DOHH2 (cell line): ENCODE measurements around the gene DEAF1.

Source experiments
- H3F3A ChIP-seq: fragments of 200-600 bp; sonication (generic), shearing (Covaris generic); 2 replicates; pipeline ENCODE4 v1.6.0; 2016; ENCODE audit warnings: antibody characterized with exemption, mild to moderate bottlenecking; ENCODE audit not compliant: control insufficient read depth, insufficient read depth
- H3K27ac ChIP-seq: fragments of 200-600 bp; sonication (generic); 2 replicates; pipeline ENCODE4 v1.5.1; 2014; ENCODE audit warnings: low read depth, mild to moderate bottlenecking, low read length, moderate library complexity
- H3K27me3 ChIP-seq: fragments of 200-600 bp; sonication (generic); 2 replicates; pipeline ENCODE4 v1.6.1; 2014; ENCODE audit warnings: mild to moderate bottlenecking, low read length, mixed read lengths; ENCODE audit not compliant: control insufficient read depth
- H3K36me3 ChIP-seq: fragments of 200-600 bp; sonication (generic); 2 replicates; pipeline ENCODE4 v1.6.1; 2014; ENCODE audit warnings: mild to moderate bottlenecking, low read length, moderate library complexity, mixed read lengths; ENCODE audit not compliant: control insufficient read depth
- H3K4me1 ChIP-seq: fragments of 200-600 bp; sonication (generic); 2 replicates; pipeline ENCODE4 v1.6.1; 2014; ENCODE audit warnings: mild to moderate bottlenecking, low read length, mixed read lengths; ENCODE audit not compliant: control insufficient read depth
- H3K4me2 ChIP-seq: fragments of 200-600 bp; sonication (generic); 2 replicates; pipeline ENCODE4 v1.6.0; 2014; ENCODE audit warnings: mild to moderate bottlenecking, low read length, moderate library complexity
- H3K4me3 ChIP-seq: fragments of 200-600 bp; sonication (generic); 2 replicates; pipeline ENCODE4 v1.5.1; 2014; ENCODE audit warnings: mild to moderate bottlenecking, low read length, mixed read lengths
- H3K79me2 ChIP-seq: fragments of 200-600 bp; sonication (generic); 2 replicates; pipeline ENCODE4 v1.6.1; 2014; ENCODE audit warnings: mild to moderate bottlenecking, low read length, mixed read lengths; ENCODE audit not compliant: control insufficient read depth
- H3K9me2 ChIP-seq: fragments of 200-600 bp; sonication (generic); replicated peaks from 2 replicates; pipeline ENCODE4 v1.6.1; 2014; ENCODE audit warnings: mild to moderate bottlenecking, low read length, mixed read lengths; ENCODE audit not compliant: control insufficient read depth
- H3K9me3 ChIP-seq: fragments of 200-600 bp; sonication (generic); 2 replicates; pipeline ENCODE4 v1.6.1; 2014; ENCODE audit warnings: antibody characterized with exemption, low read length, mixed read lengths; ENCODE audit not compliant: control insufficient read depth, insufficient read depth
- H4K20me1 ChIP-seq: fragments of 200-600 bp; sonication (generic); 2 replicates; pipeline ENCODE4 v1.6.0; 2014; ENCODE audit warnings: low read depth, mild to moderate bottlenecking, antibody characterized with exemption, low read length, moderate library complexity; ENCODE audit not compliant: control insufficient read depth, insufficient read depth
- CTCF ChIP-seq: fragments of 200-600 bp; sonication (generic); IDR thresholded peaks from one replicate; pipeline ENCODE4 v1.5.1; 2014; ENCODE audit warnings: antibody characterized with exemption, mild to moderate bottlenecking, low read depth, low read length; ENCODE audit not compliant: poor library complexity, severe bottlenecking
- EZH2phosphoT487 ChIP-seq: fragments of 200-600 bp; sonication (generic); IDR thresholded peaks from 2 replicates; pipeline ENCODE4 v1.6.1; 2017; ENCODE audit warnings: borderline replicate concordance, mild to moderate bottlenecking, antibody characterized with exemption, low read length, moderate library complexity, mixed read lengths

The DEAF1 gene

GRCh38 chr11:620201-620600, 74.8 kb downstream of the DEAF1 start:
- Histone ChIP-seq H3F3A (0 out of 2 replicates have a peak, but pooled peaks cover 3% of the 10 kb centered on the region), H4K20me1 (no peaks in the 10 kb centered on the region), H3K9me3 (no peaks in the 10 kb centered on the region), H3K36me3 (peaks cover 5% of the 10 kb centered on the region; the same call in 1 of the 2 replicates), H3K9me2 (no peaks in the 10 kb centered on the region), H3K4me2 (no peak overlapping the region), H3K27me3 (no peaks in the 10 kb centered on the region), H3K4me1 (peaks cover 11% of the 10 kb centered on the region), H3K27ac (no peak overlapping the region), H3K79me2 (peaks cover 6% of the 10 kb centered on the region; the same call in 1 of the 2 replicates), H3K4me3 (no peak overlapping the region)
- TF ChIP-seq CTCF (no peak), EZH2phosphoT487 (no peak)

- peaks cover 17% of the 10 kb centered on the region for H3K4me1 ChIP-seq
- H3K79me2 ChIP-seq = peaks cover 6% of the 10 kb centered on the region; the same call in 1 of the 2 replicates
- peaks cover 7% of the 10 kb centered on the region; the same call in 1 of the 2 replicates for H3K36me3 ChIP-seq
- no peaks in the 10 kb centered on the region for H3K9me2 ChIP-seq
- no peak overlapping the region for H3K27ac ChIP-seq
- H4K20me1 ChIP-seq = no peaks in the 10 kb centered on the region
- no peaks in the 10 kb centered on the region for H3K9me3 ChIP-seq
- no peaks in the 10 kb centered on the region for H3K27me3 ChIP-seq
- H3F3A ChIP-seq = 0 out of 2 replicates have a peak, but pooled peaks cover 3% of the 10 kb centered on the region
- TF ChIP-seq EZH2phosphoT487 = no peak
- no peak for TF ChIP-seq CTCF
- no peak overlapping the region for H3K4me2 ChIP-seq
- H3K4me3 ChIP-seq = no peak overlapping the region
These were observed 75.4 kb downstream of the DEAF1 start for GRCh38 chr11:619628-620050.

DNA sequence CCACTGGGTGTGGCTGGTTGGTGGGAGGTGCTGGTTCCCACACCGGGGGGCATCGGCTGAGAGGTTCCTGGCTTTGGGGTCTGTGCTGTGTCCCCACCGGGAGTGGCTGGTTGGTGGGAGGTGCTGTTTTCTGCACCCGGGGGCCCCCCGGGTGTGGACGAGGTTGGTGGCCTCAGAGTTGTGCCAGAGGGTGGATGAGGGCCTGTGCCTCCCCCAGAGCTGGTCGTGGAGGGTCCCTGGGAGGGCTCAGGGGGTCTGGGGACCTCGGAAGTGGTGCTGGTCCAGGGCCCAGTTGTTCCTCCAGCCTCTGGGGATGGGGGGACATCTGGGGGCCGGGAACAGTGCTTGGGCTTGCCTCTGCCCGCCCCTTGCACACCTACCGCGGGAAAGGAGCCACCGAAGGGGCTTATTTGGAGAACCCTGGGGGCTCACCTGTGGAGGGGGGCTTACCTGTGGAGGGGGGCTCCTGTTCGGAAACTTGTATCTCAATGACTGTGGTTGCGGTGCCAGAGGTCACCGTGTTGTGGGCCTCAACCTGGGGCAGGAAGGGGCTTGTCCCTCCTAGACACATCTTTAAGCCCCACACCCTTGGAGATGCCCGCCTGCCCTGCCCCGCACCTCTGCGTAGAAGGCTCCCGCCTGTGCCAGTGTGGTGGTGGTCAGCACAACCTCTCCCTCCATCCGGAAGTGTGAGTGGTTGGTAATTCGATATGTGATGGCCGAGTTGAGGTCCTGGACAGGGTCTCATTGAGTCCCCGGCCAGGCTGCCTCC, 76.0 kb downstream of the DEAF1 start:
- peaks cover 6% of the 10 kb centered on the region for H3K79me2 ChIP-seq
- H3K4me3 ChIP-seq = no peak overlapping the region
- no peak overlapping the region for H3K4me2 ChIP-seq
- H3K27me3 ChIP-seq = no peaks in the 10 kb centered on the region
- H3F3A ChIP-seq = 0 out of 2 replicates have a peak, but pooled peaks cover 3% of the 10 kb centered on the region
- peaks cover 3% of the 10 kb centered on the region; the same call in 1 of the 2 replicates for H4K20me1 ChIP-seq
- peaks cover 21% of the 10 kb centered on the region for H3K4me1 ChIP-seq
- no peaks in the 10 kb centered on the region for H3K9me2 ChIP-seq
- H3K27ac ChIP-seq = no peak overlapping the region
- peaks cover 10% of the 10 kb centered on the region; the same call in 1 of the 2 replicates for H3K36me3 ChIP-seq
- TF ChIP-seq CTCF (no peak), EZH2phosphoT487 (no peak)
- H3K9me3 ChIP-seq = no peaks in the 10 kb centered on the region
